Peyer's patch (tissue), 4 donors: ENCODE results near the gene SLC9A7.
A peak's percentile ranks its signal among the peaks of the same experiment; 100 is the strongest.

Experiments used
- POLR2A ChIP-seq, 2 donors: fragments of 450-650 bp; IDR thresholded peaks; one replicate each; pipeline ENCODE4 v1.5.1; 2017; ENCODE audit warnings: antibody characterized with exemption in 2 of 2, mild to moderate bottlenecking in 2 of 2, moderate library complexity in 2 of 2
- TF ChIP-seq, protein P1 (sequence below), 6 experiments: fragments of 450-650 bp in 4 of 6; fragments of 200-600 bp in 2 of 6; sonication (generic) in 1 of 6; IDR thresholded peaks; one replicate each; pipeline ENCODE4 v1.5.1; 2017 to 2019; ENCODE audit warnings: antibody characterized with exemption in 6 of 6, mild to moderate bottlenecking in 3 of 6, moderate library complexity in 1 of 6

DNA sequence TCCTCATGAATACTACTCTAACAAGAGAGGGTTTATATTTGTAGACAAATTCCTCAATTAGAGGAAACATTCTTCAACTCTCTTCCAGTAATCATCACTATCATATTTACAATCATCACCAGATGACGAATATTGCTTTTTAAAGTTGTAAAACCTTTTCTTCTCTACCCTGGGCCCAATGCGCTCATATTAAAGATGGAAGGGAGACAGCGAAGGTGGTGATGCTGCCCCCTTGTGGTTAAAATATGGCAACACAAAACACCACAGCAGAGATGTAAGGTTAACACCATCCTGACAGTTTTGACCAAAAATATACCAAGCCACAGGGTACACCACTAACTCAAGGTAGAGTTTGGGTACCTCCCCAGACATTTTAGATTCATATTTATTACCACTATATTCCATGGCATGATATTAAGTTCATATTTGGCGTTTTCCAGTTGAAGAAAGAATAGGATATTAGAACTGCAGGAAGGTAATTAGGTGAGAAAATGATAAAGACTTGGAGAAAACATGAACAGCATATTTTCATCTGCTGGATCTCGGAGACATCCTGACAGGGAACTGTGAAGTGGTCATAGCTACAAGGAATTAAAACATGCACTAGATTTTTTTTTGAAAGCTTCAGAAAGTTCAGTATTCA is 72.8 kb downstream of the SLC9A7 start:
- TF ChIP-seq POLR2A (IDR thresholded peaks at IDR 0.05) = no peak
- TF ChIP-seq, protein P1, sequence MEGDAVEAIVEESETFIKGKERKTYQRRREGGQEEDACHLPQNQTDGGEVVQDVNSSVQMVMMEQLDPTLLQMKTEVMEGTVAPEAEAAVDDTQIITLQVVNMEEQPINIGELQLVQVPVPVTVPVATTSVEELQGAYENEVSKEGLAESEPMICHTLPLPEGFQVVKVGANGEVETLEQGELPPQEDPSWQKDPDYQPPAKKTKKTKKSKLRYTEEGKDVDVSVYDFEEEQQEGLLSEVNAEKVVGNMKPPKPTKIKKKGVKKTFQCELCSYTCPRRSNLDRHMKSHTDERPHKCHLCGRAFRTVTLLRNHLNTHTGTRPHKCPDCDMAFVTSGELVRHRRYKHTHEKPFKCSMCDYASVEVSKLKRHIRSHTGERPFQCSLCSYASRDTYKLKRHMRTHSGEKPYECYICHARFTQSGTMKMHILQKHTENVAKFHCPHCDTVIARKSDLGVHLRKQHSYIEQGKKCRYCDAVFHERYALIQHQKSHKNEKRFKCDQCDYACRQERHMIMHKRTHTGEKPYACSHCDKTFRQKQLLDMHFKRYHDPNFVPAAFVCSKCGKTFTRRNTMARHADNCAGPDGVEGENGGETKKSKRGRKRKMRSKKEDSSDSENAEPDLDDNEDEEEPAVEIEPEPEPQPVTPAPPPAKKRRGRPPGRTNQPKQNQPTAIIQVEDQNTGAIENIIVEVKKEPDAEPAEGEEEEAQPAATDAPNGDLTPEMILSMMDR (IDR thresholded peaks at IDR 0.05) = peak; percentile 21 to 63 (median 57)
